ENCODE results near the gene TEKT2.

Gene TEKT2

DNA sequence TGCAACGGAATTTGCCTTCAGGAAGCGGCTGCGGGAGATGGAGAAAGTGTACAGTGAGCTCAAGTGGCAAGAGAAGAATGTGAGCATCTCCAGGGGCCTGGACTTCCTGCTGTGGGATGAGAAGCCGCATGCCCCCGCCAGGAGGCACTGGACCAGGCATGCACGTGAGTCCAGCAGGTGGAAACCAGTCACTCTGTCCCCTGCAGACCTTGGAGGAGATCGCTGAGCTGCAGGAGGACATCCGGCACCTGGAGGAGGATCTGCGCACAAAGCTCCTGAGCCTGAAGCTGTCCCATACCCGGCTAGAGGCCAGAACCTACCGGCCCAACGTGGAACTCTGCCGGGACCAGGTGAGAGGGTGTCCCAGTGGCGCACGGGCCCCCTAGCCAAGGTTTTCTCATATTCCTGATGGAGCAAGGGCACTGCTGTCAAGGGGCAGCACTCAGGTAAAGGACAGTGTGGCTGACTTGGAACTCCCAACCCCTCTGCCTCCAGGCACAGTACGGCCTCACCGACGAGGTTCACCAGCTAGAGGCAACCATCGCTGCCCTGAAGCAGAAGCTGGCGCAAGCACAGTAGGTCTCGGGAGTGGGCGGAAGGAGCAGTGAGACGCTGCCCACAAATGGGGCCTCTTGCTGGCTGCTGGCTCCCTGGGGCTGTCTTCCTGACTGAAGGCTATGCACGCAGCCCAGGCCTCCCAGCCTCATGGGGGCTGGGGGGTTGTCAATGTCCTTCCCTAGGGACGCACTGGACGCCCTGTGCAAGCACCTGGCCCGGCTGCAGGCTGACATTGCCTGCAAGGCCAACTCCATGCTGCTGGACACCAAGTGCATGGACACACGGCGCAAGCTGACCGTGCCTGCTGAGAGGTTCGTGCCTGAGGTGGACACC lies 3.6 kb downstream of the TEKT2 start:
- H3K4me3 ChIP-seq (ENCODE audit: low read depth, low read length) = no peak overlapping the region
- H3K9ac ChIP-seq (ENCODE audit: low read depth, low read length) = no peak overlapping the region
- H3K27ac ChIP-seq (ENCODE audit: low read depth, low read length) = no peak overlapping the region
- no peaks in the 10 kb centered on the region; the same call in 1 of the 2 replicates for H3K27me3 ChIP-seq (ENCODE audit: control insufficient read depth, insufficient read depth, low read length)
- peaks cover 9% of the 10 kb centered on the region; the same call in 1 of the 2 replicates for H3K4me1 ChIP-seq (ENCODE audit: control insufficient read depth, insufficient read depth, low read length)
- H3K36me3 ChIP-seq (ENCODE audit: control insufficient read depth, insufficient read depth, low read length) = peaks cover 21% of the 10 kb centered on the region
- no peaks in the 10 kb centered on the region for H3K9me3 ChIP-seq (ENCODE audit: control insufficient read depth, insufficient read depth, low read length)

DNA sequence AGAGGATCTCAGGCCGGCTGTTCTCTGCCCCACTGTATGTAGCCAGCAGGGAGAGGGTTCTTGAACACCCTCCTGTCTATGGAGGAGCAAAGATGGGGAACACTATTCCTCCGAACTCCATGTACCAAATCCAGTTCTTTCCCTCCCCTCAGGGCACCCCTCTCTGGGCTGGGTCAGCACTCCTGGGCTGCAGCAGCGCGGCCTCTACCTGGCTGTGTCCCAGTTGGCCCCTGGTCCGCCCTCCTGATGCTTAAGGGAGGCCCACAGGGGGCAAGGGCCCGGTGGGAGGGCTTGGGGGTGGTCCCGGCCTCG lies 4.3 kb downstream of the TEKT2 start:
- H3K27me3 ChIP-seq (ENCODE audit: control insufficient read depth, insufficient read depth, low read length) = no peaks in the 10 kb centered on the region; the same call in 1 of the 2 replicates
- no peak overlapping the region for H3K9ac ChIP-seq (ENCODE audit: low read depth, low read length)
- H3K9me3 ChIP-seq (ENCODE audit: control insufficient read depth, insufficient read depth, low read length) = no peaks in the 10 kb centered on the region
- H3K36me3 ChIP-seq (ENCODE audit: control insufficient read depth, insufficient read depth, low read length) = peaks cover 29% of the 10 kb centered on the region
- peaks cover 9% of the 10 kb centered on the region; the same call in 1 of the 2 replicates for H3K4me1 ChIP-seq (ENCODE audit: control insufficient read depth, insufficient read depth, low read length)
- H3K27ac ChIP-seq (ENCODE audit: low read depth, low read length) = peak overlapping the region; percentile 23
- peak overlapping the region; percentile 93 for H3K4me3 ChIP-seq (ENCODE audit: low read depth, low read length)

DNA sequence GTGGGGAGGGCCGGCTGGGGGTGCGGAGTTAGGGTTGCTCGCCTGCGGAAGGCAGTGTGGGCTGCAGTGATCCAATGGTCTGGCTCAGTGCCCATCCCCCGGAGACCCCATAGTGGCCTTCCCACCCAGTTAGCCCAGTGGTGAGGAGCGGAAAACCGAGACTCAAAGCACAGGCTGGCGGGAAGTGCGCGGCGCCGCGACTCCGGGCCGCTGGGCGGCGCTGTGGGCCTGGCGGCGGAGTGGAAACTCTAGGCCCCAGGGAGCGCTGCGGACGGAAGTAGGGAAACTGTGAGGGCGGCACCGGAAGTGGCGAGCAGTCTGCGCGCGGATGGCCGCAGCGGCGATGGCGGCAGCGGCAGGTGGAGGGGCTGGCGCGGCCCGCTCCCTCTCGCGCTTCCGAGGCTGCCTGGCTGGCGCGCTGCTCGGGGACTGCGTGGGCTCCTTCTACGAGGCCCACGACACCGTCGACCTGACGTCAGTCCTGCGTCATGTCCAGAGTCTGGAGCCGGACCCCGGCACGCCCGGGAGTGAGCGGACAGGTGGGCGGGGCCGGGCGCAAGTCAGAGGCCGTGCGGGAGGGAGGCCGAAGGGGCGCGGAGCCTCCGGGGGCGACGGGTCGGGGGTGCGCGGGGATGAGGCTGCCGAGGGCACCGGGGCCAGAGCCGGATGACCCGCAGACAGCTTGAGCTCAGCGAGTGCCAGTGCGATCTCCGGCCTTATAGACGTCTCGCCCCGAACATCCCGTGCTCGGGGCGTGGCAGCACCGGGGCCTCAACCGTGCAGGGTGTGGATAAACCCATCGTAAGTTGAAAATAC lies 4.9 kb downstream of the TEKT2 start, which contains the start of gene ADPRS:
Gene ADPRS, plus strand, starts transcription at position 316 of the 816 bp plus-strand sequence. Its CDS starts 13 bp downstream, at position 329.
- Histone ChIP-seq H3K4me3 (ENCODE audit: low read depth, low read length) (peak within 1 kb of the TSS; percentile 93), H3K9ac (ENCODE audit: low read depth, low read length) (peak within 1 kb of the TSS; percentile 71), H3K27ac (ENCODE audit: low read depth, low read length) (peak within 1 kb of the TSS; percentile 74), H3K4me1 (ENCODE audit: control insufficient read depth, insufficient read depth, low read length) (peaks cover 9% of the 10 kb centered on the region; the same call in 1 of the 2 replicates), H3K27me3 (ENCODE audit: control insufficient read depth, insufficient read depth, low read length) (no peaks in the 10 kb centered on the region; the same call in 1 of the 2 replicates), H3K9me3 (ENCODE audit: control insufficient read depth, insufficient read depth, low read length) (no peaks in the 10 kb centered on the region), H3K36me3 (ENCODE audit: control insufficient read depth, insufficient read depth, low read length) (peaks cover 34% of the 10 kb centered on the region)

DNA sequence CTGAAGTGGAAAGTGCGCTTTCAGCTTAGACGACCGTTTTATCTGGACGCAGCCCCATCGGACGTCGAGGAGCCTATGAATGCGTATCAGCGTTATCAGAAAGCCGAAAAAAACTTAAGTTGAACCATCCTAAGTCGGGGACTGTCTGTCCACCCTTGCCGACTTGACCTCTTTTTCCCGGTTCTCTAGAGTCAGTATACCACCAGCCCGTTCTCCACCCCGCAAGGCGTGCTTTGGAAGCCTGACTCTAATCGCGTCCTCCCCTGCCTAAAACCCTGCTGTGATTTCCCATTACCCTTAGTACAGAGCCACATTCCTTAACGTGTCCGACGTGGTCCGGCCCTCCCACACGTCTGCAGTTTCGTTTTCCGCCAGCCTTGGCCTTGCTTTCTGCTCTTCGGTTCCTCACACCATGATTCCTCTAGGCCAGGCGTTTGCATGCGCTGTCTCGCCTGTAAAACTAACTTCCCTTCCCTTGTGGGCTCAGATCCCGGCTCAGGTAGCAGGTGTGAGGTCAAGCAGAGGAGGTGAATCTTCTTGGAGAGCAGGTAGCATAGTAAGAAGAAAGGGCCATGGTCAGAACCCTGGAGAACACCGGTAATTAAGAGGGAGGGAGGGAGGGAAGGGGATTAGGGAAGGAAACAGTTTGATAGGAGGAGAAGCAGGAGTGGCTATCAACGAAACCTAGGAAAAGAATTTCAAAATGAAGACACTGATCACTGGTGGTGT lies 5.7 kb downstream of the TEKT2 start:
- H3K27ac ChIP-seq (ENCODE audit: low read depth, low read length) = peak overlapping the region; percentile 29
- no peaks in the 10 kb centered on the region; the same call in 1 of the 2 replicates for H3K27me3 ChIP-seq (ENCODE audit: control insufficient read depth, insufficient read depth, low read length)
- peak overlapping the region; percentile 93 for H3K4me3 ChIP-seq (ENCODE audit: low read depth, low read length)
- peak overlapping the region; percentile 71 for H3K9ac ChIP-seq (ENCODE audit: low read depth, low read length)
- no peaks in the 10 kb centered on the region for H3K9me3 ChIP-seq (ENCODE audit: control insufficient read depth, insufficient read depth, low read length)
- peaks cover 9% of the 10 kb centered on the region; the same call in 1 of the 2 replicates for H3K4me1 ChIP-seq (ENCODE audit: control insufficient read depth, insufficient read depth, low read length)
- peaks cover 42% of the 10 kb centered on the region for H3K36me3 ChIP-seq (ENCODE audit: control insufficient read depth, insufficient read depth, low read length)

DNA sequence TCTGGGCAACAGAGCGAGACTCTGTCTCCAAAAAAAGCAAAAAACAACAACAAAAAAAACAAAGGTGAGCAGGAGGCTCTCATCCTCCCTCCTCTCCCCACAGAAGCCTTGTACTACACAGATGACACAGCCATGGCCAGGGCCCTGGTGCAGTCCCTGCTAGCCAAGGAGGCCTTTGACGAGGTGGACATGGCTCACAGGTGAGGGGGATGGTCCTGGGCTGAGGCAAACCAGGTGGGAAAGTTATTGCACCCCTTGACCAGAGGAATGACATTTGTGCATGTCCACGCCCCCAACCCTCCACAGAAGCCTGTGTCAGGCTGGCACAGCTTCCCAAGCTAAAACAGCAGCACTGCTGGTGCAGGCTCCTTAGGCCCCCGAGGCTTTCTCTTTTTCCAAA lies 7.2 kb downstream of the TEKT2 start:
- H3K4me3 ChIP-seq (ENCODE audit: low read depth, low read length) = no peak overlapping the region
- no peaks in the 10 kb centered on the region for H3K27me3 ChIP-seq (ENCODE audit: control insufficient read depth, insufficient read depth, low read length)
- peaks cover 58% of the 10 kb centered on the region for H3K36me3 ChIP-seq (ENCODE audit: control insufficient read depth, insufficient read depth, low read length)
- no peak overlapping the region for H3K9ac ChIP-seq (ENCODE audit: low read depth, low read length)
- no peak overlapping the region for H3K27ac ChIP-seq (ENCODE audit: low read depth, low read length)
- no peaks in the 10 kb centered on the region for H3K9me3 ChIP-seq (ENCODE audit: control insufficient read depth, insufficient read depth, low read length)
- H3K4me1 ChIP-seq (ENCODE audit: control insufficient read depth, insufficient read depth, low read length) = peaks cover 9% of the 10 kb centered on the region; the same call in 1 of the 2 replicates

DNA sequence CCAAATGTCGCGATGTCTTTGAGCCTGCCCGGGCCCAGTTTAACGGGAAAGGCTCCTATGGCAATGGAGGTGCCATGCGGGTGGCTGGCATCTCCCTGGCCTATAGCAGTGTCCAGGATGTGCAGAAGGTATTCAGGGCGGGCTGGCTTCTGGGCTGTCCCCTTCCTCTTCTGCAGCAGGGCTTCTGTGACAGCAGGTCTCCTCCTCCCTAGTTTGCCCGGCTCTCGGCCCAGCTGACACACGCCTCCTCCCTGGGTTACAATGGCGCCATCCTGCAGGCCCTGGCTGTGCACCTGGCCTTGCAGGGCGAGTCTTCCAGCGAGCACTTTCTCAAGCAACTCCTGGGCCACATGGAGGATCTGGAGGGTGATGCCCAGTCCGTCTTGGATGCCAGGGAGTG lies 7.8 kb downstream of the TEKT2 start:
- Histone ChIP-seq H3K9me3 (ENCODE audit: control insufficient read depth, insufficient read depth, low read length) (no peaks in the 10 kb centered on the region), H3K4me1 (ENCODE audit: control insufficient read depth, insufficient read depth, low read length) (peaks cover 9% of the 10 kb centered on the region; the same call in 1 of the 2 replicates), H3K4me3 (ENCODE audit: low read depth, low read length) (no peak overlapping the region), H3K27ac (ENCODE audit: low read depth, low read length) (no peak overlapping the region), H3K27me3 (ENCODE audit: control insufficient read depth, insufficient read depth, low read length) (no peaks in the 10 kb centered on the region), H3K36me3 (ENCODE audit: control insufficient read depth, insufficient read depth, low read length) (peaks cover 59% of the 10 kb centered on the region), H3K9ac (ENCODE audit: low read depth, low read length) (no peak overlapping the region)

DNA sequence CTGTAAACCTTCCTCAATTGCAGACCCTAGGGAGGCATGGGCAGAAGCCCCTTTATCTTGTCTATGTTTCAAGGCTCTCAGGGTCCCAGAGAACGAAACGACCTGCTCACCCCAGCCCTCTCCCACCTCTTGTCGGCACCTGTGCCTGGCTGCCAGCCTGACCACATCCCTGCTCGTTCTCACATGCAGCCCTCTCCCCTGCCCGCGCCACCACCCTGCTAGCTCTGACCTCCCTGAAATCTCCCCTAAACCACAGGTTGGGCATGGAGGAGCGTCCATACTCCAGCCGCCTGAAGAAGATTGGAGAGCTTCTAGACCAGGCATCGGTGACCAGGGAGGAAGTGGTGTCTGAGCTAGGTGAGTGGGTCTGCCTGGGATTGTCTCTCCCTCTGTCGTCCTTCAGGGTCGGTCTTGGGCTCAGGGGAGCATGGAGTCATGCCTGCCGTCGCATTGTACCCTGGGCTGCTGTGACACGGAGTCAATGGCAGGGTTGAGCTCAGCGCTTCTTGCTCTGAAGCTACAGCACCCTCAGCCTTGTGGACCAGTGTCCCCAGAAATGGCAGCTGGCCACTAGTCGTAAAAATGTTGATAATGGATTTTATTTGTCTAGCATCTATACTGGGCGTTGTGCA lies 8.4 kb downstream of the TEKT2 start:
- Histone ChIP-seq H3K9ac (ENCODE audit: low read depth, low read length) (no peak overlapping the region), H3K36me3 (ENCODE audit: control insufficient read depth, insufficient read depth, low read length) (peaks cover 59% of the 10 kb centered on the region), H3K27me3 (ENCODE audit: control insufficient read depth, insufficient read depth, low read length) (no peaks in the 10 kb centered on the region), H3K4me3 (ENCODE audit: low read depth, low read length) (no peak overlapping the region), H3K4me1 (ENCODE audit: control insufficient read depth, insufficient read depth, low read length) (peaks cover 11% of the 10 kb centered on the region; the same call in 1 of the 2 replicates), H3K9me3 (ENCODE audit: control insufficient read depth, insufficient read depth, low read length) (no peaks in the 10 kb centered on the region), H3K27ac (ENCODE audit: low read depth, low read length) (no peak overlapping the region)

DNA sequence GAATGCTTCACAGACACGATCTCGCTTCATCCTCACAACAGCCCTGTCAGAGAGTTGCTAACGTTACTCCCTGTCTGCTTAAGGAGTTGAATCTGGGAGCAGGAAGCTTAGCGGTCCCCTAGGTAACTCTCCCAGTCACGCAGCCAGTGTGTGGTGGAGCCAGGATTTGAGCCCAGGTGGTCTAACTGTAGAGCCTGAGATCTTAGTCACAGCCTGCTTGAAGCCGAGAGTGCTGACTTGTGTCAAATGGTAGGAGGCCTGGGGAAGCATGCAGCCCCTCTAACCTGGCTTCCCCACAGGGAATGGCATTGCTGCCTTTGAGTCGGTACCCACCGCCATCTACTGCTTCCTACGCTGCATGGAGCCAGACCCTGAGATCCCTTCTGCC lies 8.9 kb downstream of the TEKT2 start:
- Histone ChIP-seq H3K9ac (ENCODE audit: low read depth, low read length) (no peak overlapping the region), H3K9me3 (ENCODE audit: control insufficient read depth, insufficient read depth, low read length) (no peaks in the 10 kb centered on the region), H3K27me3 (ENCODE audit: control insufficient read depth, insufficient read depth, low read length) (no peaks in the 10 kb centered on the region), H3K4me3 (ENCODE audit: low read depth, low read length) (no peak overlapping the region), H3K36me3 (ENCODE audit: control insufficient read depth, insufficient read depth, low read length) (peaks cover 59% of the 10 kb centered on the region), H3K4me1 (ENCODE audit: control insufficient read depth, insufficient read depth, low read length) (peaks cover 16% of the 10 kb centered on the region; the same call in 1 of the 2 replicates), H3K27ac (ENCODE audit: low read depth, low read length) (no peak overlapping the region)

DNA sequence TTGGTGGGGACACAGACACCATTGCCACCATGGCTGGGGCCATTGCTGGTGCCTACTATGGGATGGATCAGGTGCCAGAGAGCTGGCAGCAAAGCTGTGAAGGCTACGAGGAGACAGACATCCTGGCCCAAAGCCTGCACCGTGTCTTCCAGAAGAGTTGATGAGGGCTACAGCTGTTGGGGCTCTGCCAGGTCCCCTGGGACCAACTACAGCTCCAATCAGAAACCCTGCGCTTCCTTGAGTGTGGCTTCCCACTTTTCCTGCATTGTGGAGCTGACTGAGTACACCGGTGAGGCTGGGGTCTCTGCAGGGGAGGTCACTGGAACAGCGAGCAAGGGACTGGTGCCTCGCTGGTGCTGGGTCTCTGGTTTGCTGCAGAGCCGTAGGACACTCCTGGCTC lies 9.3 kb downstream of the TEKT2 start:
- Histone ChIP-seq H3K27ac (ENCODE audit: low read depth, low read length) (no peak overlapping the region), H3K9ac (ENCODE audit: low read depth, low read length) (no peak overlapping the region), H3K4me1 (ENCODE audit: control insufficient read depth, insufficient read depth, low read length) (peaks cover 15% of the 10 kb centered on the region; the same call in 1 of the 2 replicates), H3K27me3 (ENCODE audit: control insufficient read depth, insufficient read depth, low read length) (no peaks in the 10 kb centered on the region), H3K36me3 (ENCODE audit: control insufficient read depth, insufficient read depth, low read length) (peaks cover 59% of the 10 kb centered on the region), H3K4me3 (ENCODE audit: low read depth, low read length) (no peak overlapping the region), H3K9me3 (ENCODE audit: control insufficient read depth, insufficient read depth, low read length) (no peaks in the 10 kb centered on the region)

DNA sequence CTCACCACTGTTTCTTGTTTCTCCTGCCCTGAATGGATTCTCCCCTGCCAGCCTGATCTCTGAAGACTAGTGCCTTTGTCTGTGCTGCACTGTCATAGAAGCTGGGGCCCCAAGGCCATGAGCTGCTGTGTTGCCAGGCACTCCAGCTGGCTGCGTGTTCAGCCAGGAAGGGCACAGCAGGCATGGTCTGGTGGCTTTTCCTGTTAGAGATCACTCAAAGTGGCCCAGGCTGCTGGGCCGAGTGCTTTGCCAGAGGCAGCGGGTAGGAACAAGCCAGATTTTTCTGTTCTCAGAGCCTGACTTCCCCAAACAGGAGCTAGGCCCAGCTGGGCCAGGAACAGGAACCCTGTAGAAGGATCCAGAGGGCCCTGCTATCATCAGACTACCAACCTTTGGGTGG lies 10.0 kb downstream of the TEKT2 start:
- Histone ChIP-seq H3K9ac (ENCODE audit: low read depth, low read length) (no peak overlapping the region), H3K27me3 (ENCODE audit: control insufficient read depth, insufficient read depth, low read length) (no peaks in the 10 kb centered on the region), H3K4me3 (ENCODE audit: low read depth, low read length) (no peak overlapping the region), H3K4me1 (ENCODE audit: control insufficient read depth, insufficient read depth, low read length) (peaks cover 12% of the 10 kb centered on the region; the same call in 1 of the 2 replicates), H3K27ac (ENCODE audit: low read depth, low read length) (no peak overlapping the region), H3K9me3 (ENCODE audit: control insufficient read depth, insufficient read depth, low read length) (no peaks in the 10 kb centered on the region), H3K36me3 (ENCODE audit: control insufficient read depth, insufficient read depth, low read length) (peaks cover 59% of the 10 kb centered on the region)
